Activated T-cell treated with anti-CD3 and anti-CD28 coated beads, Interleukin-2, amount 50 U/mL, for 4 hours (primary cell): ENCODE measurements around the gene TTLL5. TPM values are rescaled to one million over a fixed set of nuclear protein-coding genes. Genes with fewer than 3 reads are reported as not detected.

Experiments used
- ATAC-seq, 2 donors: fragments of 200-7000 bp; cut with Tn5 transposase; one replicate each; pipeline ENCODE4 v1.10.0; 2021
- DNase-seq: peaks from one replicate; pipeline ENCODE4 v3.0.0-alpha.2; 2020
- H3K27me3 Mint-ChIP-seq: one replicate; pipeline ENCODE4 v1.8.0; 2021; ENCODE audit warnings: low read depth, mixed read lengths
- H3K36me3 Mint-ChIP-seq: one replicate; pipeline ENCODE4 v1.8.0; 2022; ENCODE audit warnings: mixed read lengths; ENCODE audit not compliant: insufficient read depth
- H3K4me1 Mint-ChIP-seq: one replicate; pipeline ENCODE4 v1.8.0; 2021; ENCODE audit warnings: low read depth, mixed read lengths
- H3K4me3 Mint-ChIP-seq: one replicate; pipeline ENCODE4 v1.8.0; 2021; ENCODE audit warnings: mild to moderate bottlenecking, moderate library complexity, mixed read lengths
- H3K9me3 Mint-ChIP-seq: one replicate; pipeline ENCODE4 v1.8.0; 2021; ENCODE audit warnings: mixed read lengths
- total RNA-seq, 3 donors: library from RNA; stranded (reverse); gene quantifications; one replicate each; pipeline ENCODE4 v1.2.1, GENCODE V29; 2021

TTLL5 gene
- total RNA-seq, 3 donors from 2014 or later, result 21.1 to 25.0 (median 21.1) TPM

GRCh38 chr14:75866970-75867369 is 205.9 kb downstream of the TTLL5 start:
- DNase-seq (no peak), ATAC-seq (no peak)
- Mint-ChIP-seq H3K36me3 (peaks cover 11% of the 10 kb centered on the region), H3K4me3 (no peak overlapping the region), H3K9me3 (no peaks in the 10 kb centered on the region), H3K27me3 (no peaks in the 10 kb centered on the region), H3K4me1 (no peaks in the 10 kb centered on the region)

- Mint-ChIP-seq H3K27me3 (no peaks in the 10 kb centered on the region), H3K4me3 (no peak overlapping the region), H3K36me3 (peaks cover 14% of the 10 kb centered on the region), H3K9me3 (no peaks in the 10 kb centered on the region), H3K4me1 (peaks cover 2% of the 10 kb centered on the region)
- DNase-seq, result no peak
- no peak for ATAC-seq
Observed at GRCh38 chr14:75871181-75871880, 210.3 kb downstream of the TTLL5 start.

GRCh38 chr14:75875958-75876357 is 214.9 kb downstream of the TTLL5 start:
- ATAC-seq, result no peak
- Mint-ChIP-seq H3K4me1 (peaks cover 4% of the 10 kb centered on the region), H3K4me3 (no peak overlapping the region), H3K36me3 (peaks cover 13% of the 10 kb centered on the region), H3K27me3 (no peaks in the 10 kb centered on the region), H3K9me3 (no peaks in the 10 kb centered on the region)
- no peak for DNase-seq

- Mint-ChIP-seq H3K36me3 (peaks cover 15% of the 10 kb centered on the region), H3K27me3 (no peaks in the 10 kb centered on the region), H3K9me3 (no peaks in the 10 kb centered on the region), H3K4me3 (no peak overlapping the region), H3K4me1 (peaks cover 4% of the 10 kb centered on the region)
- ATAC-seq (no peak), DNase-seq (no peak)
Observed at GRCh38 chr14:75876530-75876929, 215.5 kb downstream of the TTLL5 start.

GRCh38 chr14:75877292-75877691 is 216.2 kb downstream of the TTLL5 start:
- Mint-ChIP-seq H3K4me3 (no peak overlapping the region), H3K9me3 (no peaks in the 10 kb centered on the region), H3K36me3 (peaks cover 12% of the 10 kb centered on the region), H3K27me3 (no peaks in the 10 kb centered on the region), H3K4me1 (peaks cover 4% of the 10 kb centered on the region)
- ATAC-seq, result no peak
- no peak for DNase-seq

GRCh38 chr14:75877884-75878283 is 216.8 kb downstream of the TTLL5 start:
- no peak overlapping the region for H3K4me3 Mint-ChIP-seq
- DNase-seq, result no peak
- H3K36me3 Mint-ChIP-seq, result peaks cover 12% of the 10 kb centered on the region
- no peak for ATAC-seq
- H3K27me3 Mint-ChIP-seq, result no peaks in the 10 kb centered on the region
- H3K9me3 Mint-ChIP-seq, result no peaks in the 10 kb centered on the region
- H3K4me1 Mint-ChIP-seq, result peaks cover 4% of the 10 kb centered on the region

GRCh38 chr14:75879031-75879430 is 218.0 kb downstream of the TTLL5 start:
- Mint-ChIP-seq H3K27me3 (no peaks in the 10 kb centered on the region), H3K9me3 (no peaks in the 10 kb centered on the region), H3K4me1 (peaks cover 4% of the 10 kb centered on the region), H3K4me3 (no peak overlapping the region), H3K36me3 (peaks cover 13% of the 10 kb centered on the region)
- ATAC-seq, result peak; percentile 58 to 61
- no peak for DNase-seq

GRCh38 chr14:75880512-75880911 is 219.5 kb downstream of the TTLL5 start:
- Mint-ChIP-seq H3K27me3 (no peaks in the 10 kb centered on the region), H3K4me3 (no peak overlapping the region), H3K36me3 (peaks cover 14% of the 10 kb centered on the region), H3K4me1 (peaks cover 4% of the 10 kb centered on the region), H3K9me3 (no peaks in the 10 kb centered on the region)
- ATAC-seq, result no peak
- DNase-seq, result no peak

GRCh38 chr14:75881994-75882393 is 220.9 kb downstream of the TTLL5 start:
- Mint-ChIP-seq H3K36me3 (peaks cover 18% of the 10 kb centered on the region), H3K9me3 (no peaks in the 10 kb centered on the region), H3K4me1 (peaks cover 3% of the 10 kb centered on the region), H3K4me3 (no peak overlapping the region), H3K27me3 (no peaks in the 10 kb centered on the region)
- DNase-seq, result no peak
- ATAC-seq, result no peak

GRCh38 chr14:75884198-75884611 is 223.2 kb downstream of the TTLL5 start:
- Mint-ChIP-seq H3K9me3 (no peaks in the 10 kb centered on the region), H3K27me3 (no peaks in the 10 kb centered on the region), H3K4me1 (no peaks in the 10 kb centered on the region), H3K36me3 (peaks cover 25% of the 10 kb centered on the region), H3K4me3 (no peak overlapping the region)
- ATAC-seq (no peak), DNase-seq (no peak)

- Mint-ChIP-seq H3K9me3 (no peaks in the 10 kb centered on the region), H3K4me3 (no peak overlapping the region), H3K36me3 (peaks cover 28% of the 10 kb centered on the region), H3K27me3 (no peaks in the 10 kb centered on the region), H3K4me1 (no peaks in the 10 kb centered on the region)
- ATAC-seq (no peak), DNase-seq (no peak)
Observed at GRCh38 chr14:75885829-75886228, 224.8 kb downstream of the TTLL5 start.

GRCh38 chr14:75886636-75887348 is 225.7 kb downstream of the TTLL5 start:
- DNase-seq (no peak), ATAC-seq (no peak)
- H3K36me3 Mint-ChIP-seq, result peaks cover 28% of the 10 kb centered on the region
- H3K4me1 Mint-ChIP-seq, result no peaks in the 10 kb centered on the region
- H3K4me3 Mint-ChIP-seq, result no peak overlapping the region
- H3K9me3 Mint-ChIP-seq, result no peaks in the 10 kb centered on the region
- H3K27me3 Mint-ChIP-seq, result no peaks in the 10 kb centered on the region

GRCh38 chr14:75888945-75889344 is 227.9 kb downstream of the TTLL5 start:
- DNase-seq (no peak), ATAC-seq (no peak)
- Mint-ChIP-seq H3K4me3 (no peak overlapping the region), H3K9me3 (no peaks in the 10 kb centered on the region), H3K27me3 (no peaks in the 10 kb centered on the region), H3K36me3 (peaks cover 24% of the 10 kb centered on the region), H3K4me1 (no peaks in the 10 kb centered on the region)

- Mint-ChIP-seq H3K27me3 (no peaks in the 10 kb centered on the region), H3K4me3 (no peak overlapping the region), H3K4me1 (no peaks in the 10 kb centered on the region), H3K9me3 (no peaks in the 10 kb centered on the region), H3K36me3 (peaks cover under 1% of the 10 kb centered on the region)
- no peak for ATAC-seq
- DNase-seq, result no peak
Observed at GRCh38 chr14:75896341-75896740, 235.3 kb downstream of the TTLL5 start.

GRCh38 chr14:75904311-75904710 is 243.3 kb downstream of the TTLL5 start:
- no peak for ATAC-seq
- no peak overlapping the region for H3K4me3 Mint-ChIP-seq
- H3K9me3 Mint-ChIP-seq, result no peaks in the 10 kb centered on the region
- DNase-seq, result no peak
- no peaks in the 10 kb centered on the region for H3K27me3 Mint-ChIP-seq
- H3K36me3 Mint-ChIP-seq, result peaks cover 2% of the 10 kb centered on the region
- no peaks in the 10 kb centered on the region for H3K4me1 Mint-ChIP-seq
